ENCODE data around the gene USP32.

GRCh38 chr17:60311186-60311585 lies 80.7 kb downstream of the USP32 start:
- TF ChIP-seq CTCF (conservative IDR thresholded peaks at IDR 0.05) (no peak), EZH2 (IDR thresholded peaks at IDR 0.05; ENCODE audit: low read depth) (no peak)
